ENCODE results near the gene SPNS1.
"Not testable (repeated sequence)": the region's sequence is repeated elsewhere in the genome, so short reads cannot be mapped to it uniquely, and the experiment has no call there.

The SPNS1 gene, protein sequence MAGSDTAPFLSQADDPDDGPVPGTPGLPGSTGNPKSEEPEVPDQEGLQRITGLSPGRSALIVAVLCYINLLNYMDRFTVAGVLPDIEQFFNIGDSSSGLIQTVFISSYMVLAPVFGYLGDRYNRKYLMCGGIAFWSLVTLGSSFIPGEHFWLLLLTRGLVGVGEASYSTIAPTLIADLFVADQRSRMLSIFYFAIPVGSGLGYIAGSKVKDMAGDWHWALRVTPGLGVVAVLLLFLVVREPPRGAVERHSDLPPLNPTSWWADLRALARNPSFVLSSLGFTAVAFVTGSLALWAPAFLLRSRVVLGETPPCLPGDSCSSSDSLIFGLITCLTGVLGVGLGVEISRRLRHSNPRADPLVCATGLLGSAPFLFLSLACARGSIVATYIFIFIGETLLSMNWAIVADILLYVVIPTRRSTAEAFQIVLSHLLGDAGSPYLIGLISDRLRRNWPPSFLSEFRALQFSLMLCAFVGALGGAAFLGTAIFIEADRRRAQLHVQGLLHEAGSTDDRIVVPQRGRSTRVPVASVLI

DNA sequence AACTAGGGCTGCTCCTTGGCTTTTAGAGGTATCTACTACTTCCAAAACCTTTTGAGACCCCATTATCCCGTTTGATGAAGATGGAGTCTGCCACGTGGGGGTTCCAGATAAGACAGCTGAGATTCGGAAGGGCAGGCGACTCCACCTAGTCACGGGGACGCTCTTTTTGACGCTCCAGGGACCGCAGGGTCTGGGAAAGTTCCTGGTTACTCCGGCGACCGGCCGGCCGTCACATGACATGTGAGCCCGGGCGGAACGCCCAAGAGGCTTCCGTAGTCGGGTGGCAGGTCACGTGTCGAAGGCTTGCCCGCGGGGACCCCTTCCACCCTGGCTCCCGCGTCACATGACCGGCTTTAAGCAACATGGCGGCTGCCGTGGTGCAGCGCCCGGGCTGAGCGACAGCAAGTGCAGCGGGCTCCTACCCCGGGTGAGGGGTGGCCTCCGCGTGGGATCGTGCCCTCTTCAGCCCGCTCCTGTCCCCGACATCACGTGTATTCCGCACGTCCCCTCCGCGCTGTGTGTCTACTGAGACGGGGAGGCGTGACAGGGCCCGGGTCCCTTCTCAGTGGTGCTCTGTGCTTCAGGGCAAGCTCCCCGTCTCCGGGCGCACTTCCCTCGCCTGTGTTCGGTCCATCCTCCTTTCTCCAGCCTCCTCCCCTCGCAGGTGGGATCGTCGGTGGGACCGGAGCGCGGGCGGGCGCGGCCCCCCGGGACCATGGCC lies at the start of gene SPNS1:
Gene SPNS1, plus strand, starts transcription at position 342 of the 721 bp plus-strand sequence. Its CDS starts 374 bp downstream, at position 716.
- peak; percentile 92 to 95 for DNase-seq (ENCODE audit: extremely low read depth in 1 of 2, low read depth in 1 of 2)

DNA sequence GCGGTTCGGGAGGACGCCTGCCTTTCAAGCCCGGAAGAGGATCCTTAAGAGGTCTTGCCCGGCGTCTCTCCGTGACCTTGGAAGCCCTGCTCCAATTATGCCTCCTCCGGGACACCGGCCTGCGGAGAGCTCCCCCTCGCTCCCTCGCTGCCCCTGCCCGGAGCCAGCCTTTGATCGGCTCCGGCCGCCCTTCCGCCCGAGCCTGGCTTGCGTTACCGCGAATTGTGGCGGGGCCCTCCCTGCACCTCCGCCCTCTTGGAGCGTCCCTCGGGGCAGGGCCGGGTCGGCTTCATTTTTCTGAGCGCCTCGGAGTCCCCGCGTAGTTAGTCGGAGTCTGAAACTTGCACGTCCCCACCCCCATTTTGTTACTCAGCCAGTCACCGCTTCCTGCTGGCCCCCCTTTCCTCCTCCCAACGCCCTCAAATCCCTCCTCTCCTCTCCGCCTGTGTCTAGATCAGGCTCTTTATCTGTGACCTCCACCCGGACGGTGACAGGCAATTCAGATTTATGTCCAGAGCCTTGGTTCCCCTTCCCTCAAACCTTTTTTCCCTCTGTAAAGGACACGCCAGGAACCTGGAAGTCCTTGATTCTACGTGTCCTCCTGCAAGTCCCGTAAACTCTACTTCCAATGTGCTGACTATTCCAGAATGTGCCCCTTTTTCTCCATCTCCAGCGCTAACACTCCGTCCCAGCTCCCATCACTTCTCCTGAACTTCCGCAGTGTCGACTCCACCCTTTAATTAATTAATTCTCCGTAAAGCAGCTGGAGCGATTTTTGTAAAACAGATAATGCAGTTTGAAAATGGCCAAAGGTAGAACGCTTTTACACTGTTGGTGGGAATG lies 49.0 kb upstream of the SPNS1 start:
- DNase-seq (ENCODE audit: extremely low read depth in 1 of 2, low read depth in 1 of 2), result peak; percentile 76 to 86

DNA sequence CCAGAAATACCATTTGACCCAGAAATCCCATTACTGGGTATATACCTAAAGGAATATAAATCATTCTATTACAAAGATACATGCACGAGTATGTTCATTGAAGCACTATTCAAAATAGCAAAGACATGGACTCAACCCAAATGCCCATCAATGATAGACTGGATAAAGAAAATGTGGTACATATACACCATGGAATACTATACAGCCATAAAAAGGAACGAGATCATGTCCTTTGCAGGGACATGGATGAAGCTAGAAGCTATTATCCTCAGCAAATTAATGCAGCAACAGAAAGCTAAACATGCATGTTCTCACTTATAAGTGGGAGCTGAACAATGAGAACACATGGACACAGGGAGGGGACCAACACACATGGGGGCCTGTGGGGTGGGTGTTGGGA lies 48.3 kb upstream of the SPNS1 start:
- not testable (repeated sequence) for DNase-seq (ENCODE audit: extremely low read depth in 1 of 2, low read depth in 1 of 2)

DNA sequence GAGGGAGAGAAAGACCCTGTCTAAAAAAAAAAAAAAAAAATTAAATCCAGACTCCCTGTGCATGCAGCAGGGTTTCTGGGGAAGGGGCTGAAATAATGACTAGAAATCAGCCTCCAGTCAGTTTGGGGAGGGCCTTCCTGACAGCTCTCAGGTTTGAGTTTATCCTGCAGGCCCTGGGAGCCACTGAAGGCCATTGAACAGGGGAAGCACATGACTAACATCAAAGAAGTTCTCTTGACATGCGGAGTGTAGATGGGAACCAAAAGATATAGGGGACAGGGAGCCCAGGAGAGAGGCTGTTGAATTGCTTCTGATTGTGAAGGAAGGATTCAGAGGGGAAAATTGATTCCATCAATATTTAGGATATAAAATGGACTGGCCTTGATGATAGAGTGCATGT lies 46.8 kb upstream of the SPNS1 start:
- no peak for DNase-seq (ENCODE audit: extremely low read depth in 1 of 2, low read depth in 1 of 2)

DNA sequence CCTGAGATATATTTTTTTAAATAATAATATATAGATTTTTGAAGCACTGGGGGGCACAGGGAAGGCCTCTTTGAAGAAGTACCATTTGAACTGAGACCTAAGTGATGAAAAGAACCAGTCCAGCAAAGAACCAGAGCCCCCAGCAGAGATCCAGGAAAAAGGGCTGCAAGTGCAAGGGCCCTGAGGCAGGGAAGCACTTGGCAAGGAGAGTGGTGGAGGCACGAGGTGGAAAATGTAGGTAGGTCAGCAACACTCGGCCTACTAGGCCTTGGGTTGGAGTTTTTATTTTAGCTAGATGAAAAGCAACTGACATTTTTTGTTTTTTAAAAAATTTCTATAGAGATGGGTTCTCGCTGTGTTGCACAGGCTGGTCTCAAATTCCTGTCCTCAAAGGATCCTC lies 44.4 kb upstream of the SPNS1 start:
- no peak for DNase-seq (ENCODE audit: extremely low read depth in 1 of 2, low read depth in 1 of 2)

DNA sequence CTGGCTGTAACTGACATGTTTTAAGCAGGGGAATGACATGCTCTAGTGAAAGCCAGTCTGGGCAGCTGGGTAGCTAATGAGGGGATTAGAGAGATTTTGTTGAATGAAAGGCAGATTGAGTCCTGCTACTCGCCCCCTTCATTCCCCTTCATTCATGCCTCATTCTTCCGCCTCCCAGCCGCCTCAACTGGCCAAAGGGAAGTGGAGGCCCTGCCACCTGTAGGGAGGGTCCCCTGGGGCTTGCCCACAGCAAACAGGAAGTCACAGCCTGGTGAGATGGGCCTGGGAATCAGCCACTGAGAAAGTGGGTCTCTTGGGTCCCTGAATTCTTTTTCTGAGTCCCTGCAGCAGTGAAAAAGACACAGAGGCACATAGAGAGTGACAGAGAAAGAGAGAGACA lies 43.9 kb upstream of the SPNS1 start:
- DNase-seq (ENCODE audit: extremely low read depth in 1 of 2, low read depth in 1 of 2), result no peak

DNA sequence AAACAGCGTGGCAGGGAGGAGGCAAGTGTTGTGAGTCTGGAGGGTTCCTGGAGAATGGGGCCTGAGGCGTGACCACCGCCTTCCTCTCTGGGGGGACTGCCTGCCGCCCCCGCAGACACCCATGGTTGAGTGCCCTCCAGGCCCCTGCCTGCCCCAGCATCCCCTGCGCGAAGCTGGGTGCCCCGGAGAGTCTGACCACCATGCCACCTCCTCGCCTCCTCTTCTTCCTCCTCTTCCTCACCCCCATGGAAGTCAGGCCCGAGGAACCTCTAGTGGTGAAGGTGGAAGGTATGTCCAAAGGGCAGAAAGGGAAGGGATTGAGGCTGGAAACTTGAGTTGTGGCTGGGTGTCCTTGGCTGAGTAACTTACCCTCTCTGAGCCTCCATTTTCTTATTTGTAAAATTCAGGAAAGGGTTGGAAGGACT lies 42.8 kb upstream of the SPNS1 start, which contains the start of gene CD19:
Gene CD19, plus strand, starts transcription at position 171 of the 425 bp plus-strand sequence. Its CDS starts 30 bp downstream, at position 201.
- no peak for DNase-seq (ENCODE audit: extremely low read depth in 1 of 2, low read depth in 1 of 2)

DNA sequence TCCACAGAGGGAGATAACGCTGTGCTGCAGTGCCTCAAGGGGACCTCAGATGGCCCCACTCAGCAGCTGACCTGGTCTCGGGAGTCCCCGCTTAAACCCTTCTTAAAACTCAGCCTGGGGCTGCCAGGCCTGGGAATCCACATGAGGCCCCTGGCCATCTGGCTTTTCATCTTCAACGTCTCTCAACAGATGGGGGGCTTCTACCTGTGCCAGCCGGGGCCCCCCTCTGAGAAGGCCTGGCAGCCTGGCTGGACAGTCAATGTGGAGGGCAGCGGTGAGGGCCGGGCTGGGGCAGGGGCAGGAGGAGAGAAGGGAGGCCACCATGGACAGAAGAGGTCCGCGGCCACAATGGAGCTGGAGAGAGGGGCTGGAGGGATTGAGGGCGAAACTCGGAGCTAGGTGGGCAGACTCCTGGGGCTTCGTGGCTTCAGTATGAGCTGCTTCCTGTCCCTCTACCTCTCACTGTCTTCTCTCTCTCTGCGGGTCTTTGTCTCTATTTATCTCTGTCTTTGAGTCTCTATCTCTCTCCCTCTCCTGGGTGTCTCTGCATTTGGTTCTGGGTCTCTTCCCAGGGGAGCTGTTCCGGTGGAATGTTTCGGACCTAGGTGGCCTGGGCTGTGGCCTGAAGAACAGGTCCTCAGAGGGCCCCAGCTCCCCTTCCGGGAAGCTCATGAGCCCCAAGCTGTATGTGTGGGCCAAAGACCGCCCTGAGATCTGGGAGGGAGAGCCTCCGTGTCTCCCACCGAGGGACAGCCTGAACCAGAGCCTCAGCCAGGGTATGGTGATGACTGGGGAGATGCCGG lies 42.0 kb upstream of the SPNS1 start:
- DNase-seq (ENCODE audit: extremely low read depth in 1 of 2, low read depth in 1 of 2), result no peak

DNA sequence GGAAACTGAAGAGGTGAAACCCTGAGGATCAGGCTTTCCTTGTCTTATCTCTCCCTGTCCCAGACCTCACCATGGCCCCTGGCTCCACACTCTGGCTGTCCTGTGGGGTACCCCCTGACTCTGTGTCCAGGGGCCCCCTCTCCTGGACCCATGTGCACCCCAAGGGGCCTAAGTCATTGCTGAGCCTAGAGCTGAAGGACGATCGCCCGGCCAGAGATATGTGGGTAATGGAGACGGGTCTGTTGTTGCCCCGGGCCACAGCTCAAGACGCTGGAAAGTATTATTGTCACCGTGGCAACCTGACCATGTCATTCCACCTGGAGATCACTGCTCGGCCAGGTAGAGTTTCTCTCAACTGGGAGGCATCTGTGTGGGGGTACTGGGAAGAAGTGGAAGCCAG lies 41.4 kb upstream of the SPNS1 start:
- DNase-seq (ENCODE audit: extremely low read depth in 1 of 2, low read depth in 1 of 2), result no peak

DNA sequence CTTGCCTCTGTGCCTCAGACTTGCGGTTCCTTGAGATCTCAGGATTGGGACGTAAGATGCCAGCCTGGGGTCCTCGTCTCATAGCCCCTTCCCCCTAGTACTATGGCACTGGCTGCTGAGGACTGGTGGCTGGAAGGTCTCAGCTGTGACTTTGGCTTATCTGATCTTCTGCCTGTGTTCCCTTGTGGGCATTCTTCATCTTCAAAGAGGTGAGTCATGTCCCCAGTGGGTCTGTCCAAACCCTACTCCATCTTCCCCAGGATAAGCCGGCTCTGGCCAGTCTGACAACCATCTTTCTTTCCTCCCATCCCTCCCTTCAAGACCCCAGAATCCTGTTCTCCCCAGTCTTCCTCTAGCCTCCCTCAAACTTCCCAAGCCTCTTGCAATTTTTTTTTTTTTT lies 39.2 kb upstream of the SPNS1 start:
- DNase-seq (ENCODE audit: extremely low read depth in 1 of 2, low read depth in 1 of 2), result no peak

DNA sequence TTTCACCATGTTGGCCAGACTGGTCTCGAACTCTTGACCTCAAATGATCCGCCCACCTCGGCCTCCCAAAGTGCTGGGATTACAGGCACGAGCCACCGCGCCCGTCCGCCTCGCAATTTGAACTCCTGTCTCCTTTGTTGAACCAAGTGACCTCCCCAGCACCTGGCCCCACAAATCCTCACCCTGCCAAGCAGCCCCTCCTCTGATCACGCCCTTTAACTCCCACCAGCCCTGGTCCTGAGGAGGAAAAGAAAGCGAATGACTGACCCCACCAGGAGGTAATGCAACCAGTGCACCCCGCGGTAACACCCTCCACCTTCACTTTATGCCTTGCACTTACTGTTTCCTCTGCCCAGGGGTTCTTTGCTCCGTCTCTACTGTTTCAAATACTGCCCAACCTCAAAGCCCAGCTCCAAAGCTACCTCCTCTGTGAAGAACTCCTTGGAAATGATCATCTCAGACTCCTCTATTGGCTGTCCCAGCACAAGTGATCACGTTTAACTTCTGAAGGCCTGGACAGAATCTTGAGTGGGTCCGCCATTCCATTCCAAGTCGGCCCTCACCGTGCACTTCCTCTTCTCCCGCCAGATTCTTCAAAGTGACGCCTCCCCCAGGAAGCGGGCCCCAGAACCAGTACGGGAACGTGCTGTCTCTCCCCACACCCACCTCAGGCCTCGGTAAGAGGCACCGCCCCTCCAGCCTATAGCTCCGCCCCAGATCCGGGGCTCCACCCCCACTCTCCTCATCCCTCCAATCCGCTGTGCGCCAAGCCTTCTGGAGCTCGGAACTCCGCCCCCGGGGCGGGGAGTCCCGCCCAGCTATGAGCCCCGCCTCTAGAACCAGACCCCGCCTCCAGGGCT lies 38.4 kb upstream of the SPNS1 start:
- DNase-seq (ENCODE audit: extremely low read depth in 1 of 2, low read depth in 1 of 2), result peak; percentile 64 to 71

DNA sequence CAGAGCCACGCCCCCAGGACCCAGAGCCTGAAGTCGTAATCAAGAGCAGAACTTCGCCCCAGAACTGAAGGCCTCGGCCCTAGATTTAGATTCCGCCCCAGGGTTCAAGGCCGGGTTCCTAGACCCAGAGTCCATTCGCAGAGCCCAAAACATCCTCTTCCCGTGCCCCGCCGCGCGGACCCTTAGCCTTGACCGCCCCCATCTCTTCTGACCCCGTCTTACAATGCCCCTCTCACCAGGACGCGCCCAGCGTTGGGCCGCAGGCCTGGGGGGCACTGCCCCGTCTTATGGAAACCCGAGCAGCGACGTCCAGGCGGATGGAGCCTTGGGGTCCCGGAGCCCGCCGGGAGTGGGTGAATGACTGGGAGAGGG lies 37.8 kb upstream of the SPNS1 start:
- DNase-seq (ENCODE audit: extremely low read depth in 1 of 2, low read depth in 1 of 2), result no peak

DNA sequence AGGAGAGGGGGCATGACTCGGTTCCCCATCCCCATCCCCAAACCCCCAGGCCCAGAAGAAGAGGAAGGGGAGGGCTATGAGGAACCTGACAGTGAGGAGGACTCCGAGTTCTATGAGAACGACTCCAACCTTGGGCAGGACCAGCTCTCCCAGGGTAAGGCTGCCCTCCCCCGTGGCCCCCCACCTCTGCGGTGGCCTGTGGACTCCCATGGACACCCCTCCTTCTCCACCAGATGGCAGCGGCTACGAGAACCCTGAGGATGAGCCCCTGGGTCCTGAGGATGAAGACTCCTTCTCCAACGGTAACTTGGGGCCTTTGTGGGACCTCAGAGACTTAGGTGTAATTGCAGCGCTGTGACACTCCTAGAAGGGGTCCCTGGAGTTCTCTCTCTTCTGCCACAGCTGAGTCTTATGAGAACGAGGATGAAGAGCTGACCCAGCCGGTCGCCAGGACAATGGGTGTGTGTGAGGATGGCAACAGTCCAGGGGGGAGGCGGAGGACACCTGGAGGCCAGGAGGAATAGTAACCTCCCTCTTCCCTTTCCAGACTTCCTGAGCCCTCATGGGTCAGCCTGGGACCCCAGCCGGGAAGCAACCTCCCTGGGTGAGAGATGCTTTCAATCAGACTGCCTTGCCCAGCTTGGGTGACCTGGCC lies 37.2 kb upstream of the SPNS1 start:
- DNase-seq (ENCODE audit: extremely low read depth in 1 of 2, low read depth in 1 of 2), result no peak

DNA sequence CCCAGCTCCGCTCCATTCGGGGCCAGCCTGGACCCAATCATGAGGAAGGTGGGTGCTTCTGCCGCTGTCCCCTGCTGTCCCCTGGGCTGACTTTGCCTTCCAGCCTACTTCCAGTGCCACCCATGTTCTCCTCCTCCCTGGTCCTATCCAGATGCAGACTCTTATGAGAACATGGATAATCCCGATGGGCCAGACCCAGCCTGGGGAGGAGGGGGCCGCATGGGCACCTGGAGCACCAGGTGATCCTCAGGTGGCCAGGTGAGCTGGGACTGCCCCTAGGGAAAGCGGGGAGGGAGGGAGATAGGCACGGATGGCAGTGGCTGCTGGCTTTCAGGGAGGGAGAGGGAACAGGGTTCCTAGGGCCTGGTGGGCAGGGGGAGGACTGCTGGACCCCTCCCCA lies 35.9 kb upstream of the SPNS1 start:
- DNase-seq (ENCODE audit: extremely low read depth in 1 of 2, low read depth in 1 of 2), result no peak

DNA sequence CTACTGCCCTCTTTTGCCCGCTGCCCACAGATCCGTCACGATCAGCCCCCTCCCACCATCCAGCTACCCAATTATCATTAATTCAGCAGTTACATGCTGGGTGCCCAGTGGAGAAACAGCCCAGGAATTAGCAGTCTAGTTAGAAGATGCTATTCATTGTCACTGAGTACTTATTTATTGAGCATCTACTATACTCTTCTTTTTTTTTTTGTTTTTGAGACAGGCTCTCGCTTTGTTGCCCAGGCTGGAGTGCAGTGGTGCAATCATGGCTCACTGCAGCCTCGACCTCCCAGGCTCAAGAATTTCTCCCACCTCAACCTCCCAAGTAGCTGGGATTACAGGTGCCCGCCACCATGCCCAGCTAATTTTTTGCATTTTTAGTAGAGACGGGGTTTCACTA lies 34.8 kb upstream of the SPNS1 start:
- DNase-seq (ENCODE audit: extremely low read depth in 1 of 2, low read depth in 1 of 2), result not testable (repeated sequence)

DNA sequence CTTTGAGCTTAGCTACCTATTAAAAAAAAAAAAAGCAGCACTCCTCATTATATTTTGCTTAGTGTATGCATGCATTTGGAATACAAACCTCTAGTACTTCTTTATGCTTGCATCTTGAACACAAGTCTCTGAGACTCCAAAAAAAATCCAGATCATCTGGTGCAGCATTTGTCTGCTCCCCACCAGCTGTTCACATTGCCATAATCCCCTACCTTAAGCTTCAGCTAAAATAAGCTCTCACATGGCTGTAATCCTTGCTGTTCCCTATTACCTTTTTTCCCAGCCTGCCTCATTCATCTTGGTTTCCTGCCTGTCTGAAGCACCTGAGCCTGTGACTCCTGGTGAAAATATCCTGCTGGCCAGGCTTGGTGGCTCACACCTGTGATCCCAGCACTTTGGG lies 31.3 kb upstream of the SPNS1 start:
- DNase-seq (ENCODE audit: extremely low read depth in 1 of 2, low read depth in 1 of 2), result no peak

DNA sequence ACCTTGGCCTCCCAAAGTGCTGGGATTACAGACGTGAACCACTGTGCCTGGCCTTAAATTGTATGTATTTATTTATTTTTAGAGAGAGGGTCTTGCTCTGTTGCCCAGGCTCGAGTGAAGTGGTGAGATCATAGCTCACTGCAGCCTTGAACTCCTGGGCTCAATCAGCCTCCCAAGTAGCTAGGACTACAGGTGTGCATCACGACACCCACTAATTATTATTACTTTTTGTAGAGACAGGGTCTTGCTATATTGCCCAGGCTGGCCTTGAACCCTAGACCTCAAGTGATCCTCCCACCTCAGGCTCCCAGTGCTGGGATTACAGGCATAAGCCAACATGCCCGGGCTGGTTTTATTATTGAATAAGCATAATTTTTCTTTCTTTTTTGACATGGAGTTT lies 27.9 kb upstream of the SPNS1 start:
- DNase-seq (ENCODE audit: extremely low read depth in 1 of 2, low read depth in 1 of 2), result no peak

DNA sequence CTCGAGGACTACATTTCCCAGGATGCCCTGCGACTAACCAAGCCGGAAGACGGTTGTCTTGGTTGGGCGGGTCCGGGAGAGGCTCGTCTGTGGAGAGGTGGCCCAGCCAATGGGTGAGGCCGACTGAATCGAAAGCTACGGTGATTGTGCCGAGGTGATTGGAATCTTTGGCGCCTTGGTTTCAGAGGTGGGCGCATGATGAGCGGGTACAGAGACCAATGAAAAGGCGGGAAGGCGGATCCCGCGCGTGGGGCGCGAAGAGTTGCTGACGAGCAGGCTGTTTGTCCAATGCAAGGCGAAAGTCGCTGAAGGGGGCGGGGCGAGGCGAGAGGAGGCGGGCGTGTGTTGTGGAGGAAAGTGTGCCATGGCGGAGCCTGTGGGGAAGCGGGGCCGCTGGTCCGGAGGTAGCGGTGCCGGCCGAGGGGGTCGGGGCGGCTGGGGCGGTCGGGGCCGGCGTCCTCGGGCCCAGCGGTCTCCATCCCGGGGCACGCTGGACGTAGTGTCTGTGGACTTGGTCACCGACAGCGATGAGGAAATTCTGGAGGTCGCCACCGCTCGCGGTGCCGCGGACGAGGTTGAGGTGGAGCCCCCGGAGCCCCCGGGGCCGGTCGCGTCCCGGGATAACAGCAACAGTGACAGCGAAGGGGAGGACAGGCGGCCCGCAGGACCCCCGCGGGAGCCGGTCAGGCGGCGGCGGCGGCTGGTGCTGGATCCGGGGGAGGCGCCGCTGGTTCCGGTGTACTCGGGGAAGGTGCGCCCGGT lies 23.7 kb upstream of the SPNS1 start, which contains the start of gene NFATC2IP:
Gene NFATC2IP, plus strand, starts transcription at position 290 of the 762 bp plus-strand sequence. Its CDS starts 75 bp downstream, at position 365.
- DNase-seq (ENCODE audit: extremely low read depth in 1 of 2, low read depth in 1 of 2), result peak; percentile 97 to 99
